ENCODE data around the gene RAB26.
"Not testable (repeated sequence)": the region's sequence is repeated elsewhere in the genome, so short reads cannot be mapped to it uniquely, and the experiment has no call there.

Gene RAB26, protein sequence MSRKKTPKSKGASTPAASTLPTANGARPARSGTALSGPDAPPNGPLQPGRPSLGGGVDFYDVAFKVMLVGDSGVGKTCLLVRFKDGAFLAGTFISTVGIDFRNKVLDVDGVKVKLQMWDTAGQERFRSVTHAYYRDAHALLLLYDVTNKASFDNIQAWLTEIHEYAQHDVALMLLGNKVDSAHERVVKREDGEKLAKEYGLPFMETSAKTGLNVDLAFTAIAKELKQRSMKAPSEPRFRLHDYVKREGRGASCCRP

DNA sequence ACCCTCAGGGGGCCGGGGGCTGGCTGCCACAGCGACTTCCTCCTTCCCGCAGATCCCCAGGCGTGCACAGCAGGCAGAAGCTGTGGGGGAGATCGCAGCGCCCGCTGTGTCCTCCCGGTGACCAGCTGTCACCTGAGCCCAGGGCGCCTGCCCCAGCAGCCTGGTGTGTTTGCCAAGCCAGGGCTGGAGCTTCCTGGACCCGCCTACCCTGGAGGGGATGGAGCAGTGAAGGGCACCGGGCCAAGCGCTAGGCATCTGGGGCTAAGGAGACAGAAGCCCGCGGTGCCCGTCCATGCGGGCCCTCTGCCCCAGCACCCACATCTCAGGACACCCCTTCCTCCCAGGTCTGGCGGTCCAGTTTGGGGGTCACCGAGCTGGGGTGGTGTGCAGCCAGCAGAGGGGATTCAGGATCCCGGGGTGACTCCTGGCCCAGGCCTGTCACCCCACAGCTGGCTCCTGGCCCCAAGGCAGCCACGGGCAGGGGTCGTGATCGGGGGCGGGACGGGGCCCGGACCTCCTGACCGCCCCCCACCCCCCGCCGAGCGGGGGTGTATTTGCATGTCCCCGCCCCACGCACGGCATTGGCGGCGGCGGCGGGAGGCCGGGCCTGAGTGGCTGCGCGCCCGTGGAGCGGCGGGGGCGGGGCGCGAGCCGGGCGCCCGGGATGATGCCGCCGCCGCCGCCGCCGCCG lies at the start of gene RAB26:
RAB26 (plus strand) TSS at position 645 of the 691 bp plus-strand sequence. CDS start 159 bp downstream, outside the sequence.
- DNase-seq: no peak

DNA sequence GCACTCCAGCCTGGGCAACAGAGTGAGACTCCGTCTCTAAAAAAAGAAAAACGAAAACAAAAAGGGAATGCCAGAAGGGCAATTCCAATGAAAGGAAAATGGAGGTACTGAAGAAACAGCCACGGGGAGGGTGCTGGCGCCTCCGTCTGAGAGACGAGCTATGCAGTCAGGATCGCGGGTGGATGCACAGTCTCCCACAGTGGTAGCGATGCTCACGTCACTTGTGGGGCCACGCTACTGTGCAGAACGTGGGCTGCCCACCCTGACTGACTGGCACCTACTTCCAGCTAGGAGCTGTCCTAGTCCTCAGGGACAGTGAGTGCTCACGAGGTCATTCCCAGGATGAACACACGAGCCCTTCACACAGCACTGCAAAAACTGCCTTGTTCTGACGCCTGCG lies 46.8 kb upstream of the RAB26 start:
- not testable (repeated sequence) for DNase-seq

DNA sequence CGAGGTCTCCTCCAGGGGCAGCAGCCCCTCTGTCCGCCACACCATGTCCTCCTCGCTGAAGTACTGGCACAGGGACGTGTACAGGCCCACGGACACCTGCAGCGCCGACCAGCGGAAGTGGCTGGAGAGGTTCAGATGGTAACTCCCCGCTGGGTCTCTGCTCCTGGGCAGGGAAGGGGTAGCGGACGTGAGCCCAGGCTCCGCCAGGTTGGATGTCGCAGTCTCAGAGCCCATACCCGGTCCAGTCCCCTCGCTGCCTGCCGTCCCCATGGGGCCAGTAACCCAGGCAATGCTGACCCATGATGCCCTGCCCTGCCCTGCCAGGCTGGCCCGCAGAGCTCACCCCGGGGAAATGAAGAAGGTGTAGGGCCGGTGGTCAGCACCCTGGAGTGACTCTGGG lies 46.0 kb upstream of the RAB26 start:
- no peak for DNase-seq

DNA sequence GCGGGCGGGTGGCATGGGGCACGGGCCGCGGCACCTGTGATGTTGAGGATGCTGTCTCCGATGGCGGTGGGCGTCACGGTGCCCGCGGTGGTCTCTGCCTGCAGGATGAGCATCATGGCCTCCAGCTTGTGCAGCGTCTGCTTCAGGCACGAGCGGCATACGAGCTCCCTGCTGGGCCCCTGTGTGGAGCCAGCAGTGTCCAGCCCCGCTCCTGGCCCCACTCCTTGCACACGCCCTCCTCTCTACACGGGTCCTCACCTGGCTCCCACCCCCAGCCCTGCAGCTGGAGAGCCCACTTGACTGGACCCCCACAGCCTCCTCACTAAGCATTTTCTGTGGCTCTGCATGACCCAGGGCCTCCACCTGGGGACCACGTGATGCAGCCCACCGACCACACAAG lies 44.0 kb upstream of the RAB26 start:
- not testable (repeated sequence) for DNase-seq

DNA sequence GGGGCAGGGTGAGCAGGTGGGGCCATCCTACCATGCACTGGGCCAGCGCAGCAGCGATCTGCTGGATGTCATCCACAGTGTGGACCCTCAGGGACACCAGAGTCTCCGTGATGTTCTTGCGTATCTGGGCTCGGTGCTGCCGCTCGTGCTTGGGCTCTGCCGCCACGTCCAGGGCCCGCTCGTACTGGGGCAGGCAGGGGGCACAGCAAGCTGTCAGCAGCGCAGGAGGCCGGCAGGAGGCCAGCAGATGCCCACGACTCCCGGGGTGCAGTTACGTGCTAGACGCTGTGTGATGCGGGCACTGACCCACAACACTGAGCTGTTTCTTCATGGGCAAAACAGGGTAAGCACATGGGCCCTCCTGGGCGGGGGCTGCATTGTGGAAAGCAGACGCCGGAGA lies 43.1 kb upstream of the RAB26 start:
- not testable (repeated sequence) for DNase-seq

DNA sequence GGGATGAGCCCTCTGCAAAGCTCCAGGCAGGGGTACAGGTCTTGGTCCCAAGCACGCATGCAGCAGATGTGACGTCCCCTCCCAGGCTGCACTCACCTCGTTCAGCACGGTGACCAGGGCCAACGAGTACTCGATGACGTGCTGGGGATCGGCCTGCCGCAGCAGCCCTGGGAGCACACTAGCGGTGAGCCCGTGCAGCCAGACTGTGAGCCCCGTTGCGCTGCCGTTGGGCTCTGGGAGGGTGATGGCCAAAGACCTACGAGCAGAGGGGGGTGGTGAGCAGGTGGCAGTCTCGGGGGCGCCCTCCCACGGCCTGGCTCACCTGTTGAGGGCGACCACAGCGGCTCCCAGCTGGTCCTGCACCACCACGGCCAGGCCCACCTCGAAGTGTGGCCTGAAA lies 42.7 kb upstream of the RAB26 start:
- not testable (repeated sequence) for DNase-seq

DNA sequence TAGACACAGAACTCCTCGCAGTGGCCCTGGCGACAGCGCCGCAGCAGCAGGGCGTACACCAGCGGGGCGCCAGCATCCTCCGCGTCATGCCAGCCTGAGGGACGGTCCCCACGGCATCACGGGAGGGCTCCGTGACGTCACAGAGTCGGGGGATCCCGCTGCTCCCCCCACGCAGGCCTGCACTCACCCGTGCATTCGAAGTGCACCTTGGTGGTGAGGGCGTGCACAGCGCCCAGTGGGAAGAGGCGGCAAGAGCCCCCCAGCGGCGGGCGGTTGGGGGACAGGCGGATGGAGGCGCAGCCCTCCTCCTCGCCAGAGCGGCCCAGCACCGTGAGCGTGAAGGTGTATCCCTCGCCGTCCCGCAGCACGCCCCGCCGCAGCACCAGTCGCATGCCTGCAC lies 42.2 kb upstream of the RAB26 start:
- not testable (repeated sequence) for DNase-seq

DNA sequence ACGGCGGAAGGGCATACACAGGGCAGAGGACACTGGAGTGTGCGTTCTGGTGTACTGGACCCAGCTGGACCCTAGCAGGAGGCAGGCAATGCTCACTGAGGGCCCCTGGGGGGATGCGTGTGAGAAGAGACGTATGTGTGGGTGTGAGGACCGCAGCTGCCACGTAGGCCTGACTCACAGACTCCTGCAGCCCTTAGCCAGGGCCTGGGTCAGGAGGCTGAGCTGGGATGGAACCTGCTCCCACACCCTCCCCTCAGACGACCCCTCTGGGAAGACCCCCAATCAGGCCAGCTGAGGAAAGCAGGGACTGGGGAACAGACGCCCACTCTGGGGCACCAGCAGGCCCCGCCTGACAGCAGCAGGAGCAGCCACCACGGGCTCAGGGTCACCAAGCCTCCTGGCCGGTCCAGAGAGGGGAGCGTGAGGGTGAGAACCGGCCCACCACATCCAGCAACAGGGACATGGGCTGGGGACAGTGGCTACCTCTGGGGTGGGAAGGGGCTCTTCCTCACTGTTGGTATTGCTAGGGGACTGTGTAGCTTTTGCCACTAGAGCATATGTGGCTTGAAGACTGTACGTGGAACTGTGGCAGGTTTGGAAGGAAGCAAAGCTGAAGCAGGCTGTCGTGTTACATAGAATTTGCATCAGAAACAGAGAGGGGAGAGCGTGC lies 41.2 kb upstream of the RAB26 start:
- DNase-seq: not testable (repeated sequence)

DNA sequence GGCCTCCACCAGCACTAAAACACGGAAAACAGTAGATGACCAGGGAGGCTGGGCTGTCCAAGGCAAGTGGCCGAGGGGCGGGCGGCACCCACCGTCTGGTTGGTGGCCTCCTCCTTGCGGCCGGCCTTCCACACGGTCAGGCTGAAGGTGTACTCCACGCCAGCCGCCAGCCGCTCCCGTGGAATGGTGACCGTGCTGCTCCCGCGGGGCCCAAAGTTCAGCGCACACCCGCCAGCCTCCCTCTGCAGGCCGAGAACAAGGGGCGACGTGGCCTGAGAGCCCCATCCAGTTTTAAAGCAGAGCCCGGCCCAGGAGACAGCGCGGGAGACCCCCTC lies 40.7 kb upstream of the RAB26 start:
- DNase-seq: not testable (repeated sequence)

DNA sequence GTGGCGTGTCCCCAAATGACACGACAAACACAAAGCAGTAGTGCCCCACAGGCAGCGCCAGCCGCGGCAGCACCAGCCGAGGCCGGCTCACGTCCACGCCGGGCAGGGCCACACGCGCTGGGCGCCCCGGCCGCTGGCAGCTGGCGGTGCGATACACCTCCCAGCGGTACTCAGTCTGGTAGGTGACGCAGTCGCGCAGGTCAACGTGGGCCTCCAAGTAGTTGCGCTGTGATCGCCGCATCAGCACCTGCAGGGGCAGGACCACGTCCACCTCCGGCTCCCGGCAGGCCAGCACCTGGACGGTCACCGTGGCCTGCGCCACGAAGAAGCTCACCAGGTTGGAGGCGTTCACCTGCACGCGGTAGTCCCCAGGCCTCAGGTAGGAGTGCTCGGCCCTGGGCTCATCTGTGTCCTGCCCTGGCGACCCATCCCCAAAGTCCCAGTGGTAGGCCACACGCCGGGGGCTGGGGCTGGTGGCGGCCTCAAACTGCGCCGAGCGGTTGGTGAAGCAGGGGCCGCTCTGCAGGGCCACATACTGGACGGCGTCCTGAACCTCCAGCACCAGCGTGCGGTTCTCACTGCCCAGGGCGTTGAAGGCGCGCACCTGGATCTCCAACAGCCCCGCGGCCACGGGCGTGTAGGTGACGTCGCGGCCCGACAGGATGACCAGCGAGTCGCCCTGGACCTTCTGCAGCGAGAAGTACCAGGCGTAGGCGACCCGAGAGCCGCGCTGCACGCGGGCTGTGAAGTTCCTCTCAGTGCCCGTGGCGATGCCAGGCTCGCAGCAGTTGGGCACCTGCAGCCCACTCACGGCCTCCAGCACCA lies 39.8 kb upstream of the RAB26 start:
- DNase-seq: not testable (repeated sequence)

DNA sequence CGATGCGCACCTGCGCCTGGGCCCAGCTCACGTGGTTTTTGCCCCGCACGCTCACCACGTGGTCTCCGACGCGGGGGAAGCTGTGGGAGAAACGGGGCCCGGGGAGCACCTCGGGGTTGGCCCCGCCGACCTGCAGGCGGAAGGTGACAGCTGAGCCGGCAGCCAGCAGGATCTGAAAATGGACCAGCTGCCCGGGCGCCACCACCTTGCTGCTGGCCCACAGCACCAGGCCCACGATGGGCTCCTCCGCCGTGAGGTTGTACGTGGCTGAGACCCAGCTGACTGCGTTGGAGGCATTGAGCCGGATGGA lies 39.2 kb upstream of the RAB26 start:
- DNase-seq: not testable (repeated sequence)

DNA sequence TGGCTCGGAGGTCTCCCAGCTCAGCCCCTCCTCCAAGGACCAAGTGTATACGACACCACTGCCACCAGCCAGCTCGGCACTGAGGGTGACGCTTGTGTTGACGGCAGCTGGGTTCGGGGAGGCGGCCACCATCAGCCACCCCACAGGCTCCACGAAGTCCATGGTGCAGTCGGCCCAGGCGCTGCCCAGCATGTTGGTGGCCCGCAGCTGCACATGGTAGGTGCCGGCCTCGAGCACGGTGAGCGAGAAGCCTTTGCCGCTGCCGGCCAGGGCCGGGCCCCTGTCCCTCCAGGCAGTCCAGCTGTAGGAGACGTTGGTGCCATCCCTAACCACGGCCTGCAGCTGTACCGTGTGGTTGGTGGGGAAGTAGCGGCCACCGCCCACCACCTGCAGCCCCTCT lies 38.6 kb upstream of the RAB26 start:
- DNase-seq: not testable (repeated sequence)

DNA sequence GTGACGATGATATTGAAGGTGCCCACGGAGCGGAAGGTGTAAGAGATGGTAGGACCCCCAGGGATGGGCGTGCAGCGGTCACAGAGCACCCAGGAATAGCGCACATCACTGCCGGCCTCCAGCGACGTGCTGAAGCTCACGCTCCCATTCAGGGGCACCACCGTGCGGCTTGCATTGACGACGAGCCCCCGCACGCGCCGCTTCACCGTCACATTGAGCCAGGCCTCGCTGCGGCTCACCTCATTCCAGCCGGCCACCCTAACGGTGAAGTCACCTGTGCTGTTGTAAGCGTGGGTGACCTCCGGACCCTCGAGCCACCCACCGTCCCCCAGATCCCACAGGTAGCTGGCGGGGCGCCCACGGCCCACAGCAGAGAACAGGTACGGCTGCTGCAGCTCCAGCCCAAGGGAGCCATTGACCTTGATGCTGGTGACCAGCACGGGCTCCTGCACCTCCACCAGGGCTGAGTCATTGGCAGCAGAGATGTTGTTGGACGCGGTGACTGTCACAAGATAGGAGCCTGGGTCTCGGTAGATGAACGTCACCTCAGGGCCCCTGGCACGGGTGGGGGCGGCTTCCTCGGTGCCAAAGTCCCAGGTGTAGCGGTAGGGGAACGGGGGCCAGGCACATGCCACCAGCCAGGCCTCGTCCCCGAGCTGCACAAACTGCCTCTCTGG lies 38.0 kb upstream of the RAB26 start:
- not testable (repeated sequence) for DNase-seq

DNA sequence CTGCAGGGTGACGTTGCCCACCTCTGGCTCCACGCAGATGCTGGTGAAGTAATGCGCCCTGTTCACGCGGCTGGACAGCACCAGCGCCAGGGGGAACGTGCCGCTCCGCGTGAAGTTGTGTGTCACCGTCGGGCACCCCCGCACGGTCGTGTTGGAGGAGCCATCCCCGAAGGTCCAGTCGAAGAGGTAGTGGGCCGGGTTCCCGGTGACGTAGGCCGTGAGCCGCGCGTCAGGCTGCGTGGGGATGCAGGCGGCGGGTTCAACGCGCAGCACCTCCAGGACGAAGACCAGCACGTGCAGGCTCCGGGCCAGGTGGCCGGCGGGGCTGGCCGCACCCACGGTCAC lies 37.4 kb upstream of the RAB26 start:
- not testable (repeated sequence) for DNase-seq

DNA sequence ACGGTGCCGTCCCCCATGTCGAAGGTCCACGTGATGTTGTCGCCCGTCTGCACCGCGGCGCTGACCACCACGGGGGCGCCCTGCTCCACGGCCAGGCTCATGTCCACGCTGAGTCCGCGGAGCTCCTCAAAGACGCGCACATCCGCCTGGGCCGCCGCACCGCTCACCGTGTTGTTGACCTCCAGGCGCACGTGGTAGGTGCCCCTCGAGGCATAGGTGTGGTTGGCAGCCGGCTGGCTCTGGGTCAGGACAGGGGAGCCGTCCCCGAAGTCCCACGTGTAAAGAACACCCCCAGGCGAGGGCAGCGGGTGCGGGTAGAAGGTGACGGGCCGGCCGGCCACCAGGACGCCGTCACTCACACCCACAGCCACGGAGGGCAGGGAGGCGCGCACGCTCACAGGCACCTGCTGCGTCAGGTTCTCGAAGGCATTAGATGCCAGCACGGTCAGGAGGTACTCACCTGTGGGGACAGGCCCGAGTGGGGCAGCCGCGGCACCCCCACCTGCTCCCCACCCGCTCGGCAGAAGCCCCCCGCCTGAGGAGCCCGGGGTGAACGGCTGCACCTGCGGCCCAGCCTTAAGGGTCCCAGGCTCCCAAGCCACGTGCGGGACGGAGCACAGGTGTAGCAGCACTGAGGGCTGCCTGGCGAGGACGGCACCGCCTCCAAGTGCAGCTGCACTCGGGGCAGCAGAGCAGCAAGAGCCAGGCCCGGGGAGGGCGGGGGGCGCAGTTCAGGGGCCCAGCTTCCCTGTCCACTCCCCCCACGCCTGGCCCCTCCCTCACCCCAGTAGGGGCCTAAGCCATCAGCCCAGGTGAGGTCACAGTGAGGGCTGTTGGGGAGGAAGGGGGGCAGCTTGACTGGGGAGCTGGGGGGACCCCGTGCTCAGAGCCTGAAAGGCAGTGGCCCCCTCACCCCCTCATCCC lies 36.8 kb upstream of the RAB26 start:
- not testable (repeated sequence) for DNase-seq

DNA sequence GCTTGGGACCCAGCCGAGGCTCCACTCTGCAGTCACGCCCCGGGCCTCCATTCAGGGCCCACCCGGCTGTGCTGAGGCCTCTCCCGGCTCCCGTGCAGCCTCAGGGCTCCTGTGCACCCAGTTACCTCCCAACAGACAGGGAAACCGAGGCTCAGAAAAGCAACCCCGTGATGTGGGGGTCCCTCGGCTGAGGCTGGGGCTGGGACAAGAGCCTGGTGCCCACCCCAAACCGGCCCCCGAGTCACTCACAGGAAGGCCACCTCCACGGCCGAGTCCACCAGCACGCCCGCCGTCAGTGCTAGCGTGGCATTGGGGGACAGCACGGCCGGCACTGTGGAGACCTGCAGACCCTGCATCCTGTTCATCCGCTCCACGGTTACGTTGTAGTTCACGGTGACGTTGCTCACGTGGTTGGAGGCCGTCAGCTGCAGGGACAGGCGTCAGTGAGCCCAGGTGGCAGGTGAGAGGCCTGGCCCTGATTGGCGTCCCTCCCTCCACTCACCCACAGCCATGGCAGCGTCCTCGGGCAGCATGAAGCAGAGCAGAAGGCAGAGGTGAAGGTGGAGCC lies 35.8 kb upstream of the RAB26 start:
- not testable (repeated sequence) for DNase-seq

DNA sequence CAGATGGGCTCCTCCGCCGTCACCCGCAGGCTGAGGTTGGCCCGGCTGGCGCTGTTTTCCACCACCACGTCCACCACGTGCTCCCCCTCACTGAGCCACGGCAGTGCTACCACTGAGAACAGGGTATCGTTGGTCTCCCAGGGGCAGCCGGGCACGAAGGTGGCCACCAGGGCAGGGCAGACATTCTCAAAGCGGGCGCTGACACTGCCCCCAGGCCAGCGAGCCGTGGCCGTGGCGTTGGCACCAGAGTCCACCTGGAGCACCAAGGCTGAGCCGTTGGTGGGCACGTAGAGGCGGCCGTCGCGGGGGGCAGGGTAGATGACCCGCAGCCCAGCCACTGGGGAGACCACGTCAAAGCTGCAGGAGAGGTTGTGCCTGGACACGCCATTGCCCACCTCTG lies 34.2 kb upstream of the RAB26 start:
- not testable (repeated sequence) for DNase-seq

DNA sequence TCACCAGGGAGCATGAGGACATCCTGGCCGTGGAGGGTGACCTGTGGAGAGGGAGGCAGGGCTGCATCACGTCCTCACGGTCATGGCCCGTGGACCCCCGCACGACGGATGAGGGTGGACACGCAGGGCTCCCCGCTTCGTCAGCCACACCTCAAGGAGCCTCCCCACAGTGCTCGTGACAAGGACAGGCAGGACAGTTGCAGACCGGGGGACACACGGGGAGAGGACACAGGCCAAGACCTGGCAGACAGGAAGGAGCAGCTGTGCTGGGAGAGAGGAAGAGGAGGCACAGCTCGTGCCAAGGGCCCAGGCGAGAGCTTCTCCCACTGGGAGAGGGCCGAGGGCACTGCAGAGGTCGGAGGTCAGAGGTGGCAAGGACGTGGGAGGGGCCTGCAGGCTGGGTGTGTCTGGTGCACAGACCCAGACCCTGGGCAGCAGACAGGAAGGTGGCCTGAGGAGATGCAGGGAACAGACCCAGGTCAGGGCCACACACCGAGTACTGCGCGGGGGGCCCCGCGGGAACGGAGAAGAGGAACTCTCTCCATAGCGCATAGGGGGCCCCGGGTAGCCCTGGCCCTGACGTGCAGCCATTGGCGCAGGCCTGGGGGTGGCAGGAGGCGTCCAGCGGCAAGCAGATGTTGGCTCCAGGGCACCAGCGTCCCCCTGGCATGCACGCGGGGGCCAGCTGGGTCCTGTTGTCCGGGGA lies 33.4 kb upstream of the RAB26 start:
- DNase-seq: not testable (repeated sequence)

DNA sequence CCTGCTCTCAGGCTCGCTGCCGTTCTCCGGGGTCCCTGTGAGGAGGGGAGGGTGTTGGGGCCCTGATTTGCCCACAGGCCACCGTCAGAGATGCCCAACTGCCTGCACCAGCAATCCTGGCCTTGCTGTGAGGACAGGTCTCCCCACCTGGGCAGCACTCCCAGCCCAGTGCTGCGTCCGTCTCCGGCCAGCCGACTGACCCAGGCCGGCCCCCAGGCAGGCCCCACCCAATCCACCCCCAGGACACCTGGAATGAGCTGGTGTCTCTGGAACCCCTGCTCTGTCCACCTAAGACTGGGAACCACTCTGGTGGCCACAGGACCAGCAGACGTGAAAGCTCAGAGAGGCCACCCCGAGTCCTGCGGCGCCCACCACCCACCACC lies 32.8 kb upstream of the RAB26 start:
- DNase-seq: no peak

DNA sequence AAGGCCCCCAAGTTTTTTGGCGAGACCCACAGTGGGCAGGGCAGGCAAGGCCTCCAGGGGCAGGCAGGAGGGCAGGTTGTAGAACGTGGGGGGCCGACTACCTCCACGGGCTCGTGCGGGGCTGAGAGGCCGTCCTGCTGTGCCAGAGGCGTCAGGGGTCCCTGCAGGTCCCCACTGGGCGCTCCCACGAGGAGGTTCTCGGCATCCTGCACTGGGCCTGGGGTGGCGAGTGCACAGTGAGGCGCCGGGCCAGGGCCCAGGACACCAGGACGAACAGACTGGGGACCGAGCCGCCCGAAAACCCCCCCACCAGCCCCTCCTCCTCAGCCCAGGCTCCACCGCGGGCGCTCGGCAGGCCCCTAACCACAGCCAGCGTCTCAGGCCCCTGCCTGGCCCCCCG lies 32.0 kb upstream of the RAB26 start:
- DNase-seq: not testable (repeated sequence)

DNA sequence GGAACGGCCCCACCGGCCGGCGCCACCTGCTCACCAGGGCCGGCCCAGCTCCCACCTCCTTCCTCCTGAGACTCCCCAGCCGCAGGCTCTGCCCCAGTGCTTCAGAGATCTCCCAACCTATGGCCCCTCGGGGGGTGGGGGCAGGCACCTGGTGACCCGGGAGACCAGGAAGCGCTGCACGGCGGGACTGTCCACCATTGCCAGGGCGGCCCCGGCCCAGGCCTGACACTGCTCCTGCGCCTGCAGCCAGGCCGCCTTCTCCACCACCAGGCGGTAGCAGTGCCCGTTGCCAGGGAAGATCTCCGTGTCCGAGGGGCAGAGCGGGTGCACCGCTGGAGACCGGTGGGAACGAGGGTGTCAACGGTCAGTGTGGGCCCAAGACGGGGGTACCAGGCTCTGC lies 31.1 kb upstream of the RAB26 start:
- DNase-seq: not testable (repeated sequence)

All from NCI-H1048 (cell line).